IMR-90 (cell line): ENCODE data around the gene ITGA1. TPM values are rescaled to one million over a fixed set of nuclear protein-coding genes. Genes with fewer than 3 reads are reported as not detected.

ENCODE experiments used
- ATAC-seq: fragments of 200-7000 bp; cut with Tn5 transposase; 2 replicates; pipeline ENCODE4 v1.9.1; 2020; ENCODE audit warnings: low read depth, mild to moderate bottlenecking, moderate library complexity
- BruUV-seq: library from RNA; stranded (reverse); fragments of 400-500 nt; replicated peaks from 2 replicates; lab custom pipeline; 2021; lab: Mats Ljungman, UMichigan
- CTCF ChIA-PET: fragments of 300-600 bp; formaldehyde crosslinking; extraction: SDS; loops from one replicate; lab custom pipeline; 2021; ENCODE audit warnings: antibody characterized with exemption; lab: Yijun Ruan, JAX
- POLR2A ChIA-PET: fragments of 300-600 bp; sonication (Branson Sonifier 250); formaldehyde crosslinking; loops from one replicate; lab custom pipeline; 2022; ENCODE audit warnings: antibody characterized with exemption; ENCODE audit not compliant: unreplicated experiment; lab: Charles Lee
- DNase-seq: peaks from one replicate; pipeline ENCODE4 v3.0.0; 2013
- H2AFZ ChIP-seq: replicated peaks from 2 replicates; pipeline ENCODE3; 2013; ENCODE audit warnings: low read length, mild to moderate bottlenecking; ENCODE audit not compliant: poor library complexity
- H2AK5ac ChIP-seq: 2 replicates; pipeline ENCODE4 v1.6.1; 2013; ENCODE audit warnings: low read depth, low read length, inconsistent platforms
- H2AK9ac ChIP-seq: replicated peaks from 2 replicates; pipeline ENCODE3; 2013; ENCODE audit warnings: mild to moderate bottlenecking, low read depth, low read length, moderate library complexity; ENCODE audit not compliant: poor library complexity
- H2BK120ac ChIP-seq: 2 replicates; pipeline ENCODE4 v1.6.1; 2013; ENCODE audit warnings: low read depth, low read length, inconsistent platforms
- H2BK15ac ChIP-seq: 3 replicates; pipeline ENCODE4 v1.6.1; 2013; ENCODE audit warnings: low read depth, low read length, inconsistent platforms
- H2BK20ac ChIP-seq: 2 replicates; pipeline ENCODE4 v1.6.1; 2013; ENCODE audit warnings: low read depth, mild to moderate bottlenecking, inconsistent platforms, low read length, moderate library complexity
- H2BK5ac ChIP-seq: 2 replicates; pipeline ENCODE4 v1.6.1; 2013; ENCODE audit warnings: mild to moderate bottlenecking, low read depth, low read length, inconsistent platforms; ENCODE audit not compliant: poor library complexity, severe bottlenecking
- H3K14ac ChIP-seq: replicated peaks from 2 replicates; pipeline ENCODE4 v1.6.1; 2013; ENCODE audit warnings: low read depth, low read length, inconsistent platforms
- H3K18ac ChIP-seq: 2 replicates; pipeline ENCODE4 v1.6.1; 2013; ENCODE audit warnings: low read depth, low read length, control low read depth
- H3K23ac ChIP-seq: 2 replicates; pipeline ENCODE4 v1.6.1; 2013; ENCODE audit warnings: low read depth, low read length, inconsistent platforms
- H3K27ac ChIP-seq: 2 replicates; pipeline ENCODE4 v1.5.1; 2013; ENCODE audit warnings: mild to moderate bottlenecking, control low read depth, low read length; ENCODE audit not compliant: insufficient read depth
- H3K27me3 ChIP-seq: 2 replicates; pipeline ENCODE4 v1.6.1; 2013; ENCODE audit warnings: low read length; ENCODE audit not compliant: control insufficient read depth, insufficient read depth
- H3K36me3 ChIP-seq: 2 replicates; pipeline ENCODE4 v1.6.1; 2013; ENCODE audit warnings: low read length, mixed read lengths; ENCODE audit not compliant: control insufficient read depth, insufficient read depth
- H3K4ac ChIP-seq: 2 replicates; pipeline ENCODE4 v1.6.1; 2013; ENCODE audit warnings: low read depth, low read length, inconsistent platforms
- H3K4me1 ChIP-seq: 2 replicates; pipeline ENCODE4 v1.6.1; 2013; ENCODE audit warnings: low read length, mixed read lengths; ENCODE audit not compliant: control insufficient read depth, insufficient read depth
- H3K4me2 ChIP-seq: 2 replicates; pipeline ENCODE4 v1.6.1; 2013; ENCODE audit warnings: low read depth, mild to moderate bottlenecking, control low read depth, low read length, moderate library complexity
- H3K4me3 ChIP-seq: 2 replicates; pipeline ENCODE4 v1.5.1; 2013; ENCODE audit warnings: low read depth, mild to moderate bottlenecking, control low read depth, low read length, moderate library complexity; ENCODE audit not compliant: insufficient read depth
- H3K56ac ChIP-seq: 2 replicates; pipeline ENCODE4 v1.6.1; 2013; ENCODE audit warnings: low read length, inconsistent platforms; ENCODE audit not compliant: insufficient read depth; ENCODE audit errors: extremely low read depth
- H3K79me1 ChIP-seq, 2 experiments: 2 replicates each; pipeline ENCODE4 v1.6.1; 2013; ENCODE audit warnings: low read length in 2 of 2, inconsistent platforms in 1 of 2, low read depth in 1 of 2
- H3K9ac ChIP-seq: 2 replicates; pipeline ENCODE4 v1.6.1; 2013; ENCODE audit warnings: low read depth, low read length, control low read depth
- H3K9me1 ChIP-seq: 2 replicates; pipeline ENCODE4 v1.6.1; 2013; ENCODE audit warnings: low read length, inconsistent platforms; ENCODE audit not compliant: insufficient read depth
- H3K9me3 ChIP-seq: 2 replicates; pipeline ENCODE4 v1.6.1; 2013; ENCODE audit warnings: low read length; ENCODE audit not compliant: control insufficient read depth, insufficient read depth
- H4K20me1 ChIP-seq: 2 replicates; pipeline ENCODE4 v1.6.1; 2013; ENCODE audit warnings: low read length, inconsistent platforms; ENCODE audit not compliant: insufficient read depth
- H4K5ac ChIP-seq: 2 replicates; pipeline ENCODE4 v1.6.1; 2013; ENCODE audit warnings: mild to moderate bottlenecking, low read depth, low read length, control low read depth
- H4K8ac ChIP-seq, 2 experiments: 2 replicates each; pipeline ENCODE4 v1.6.1; 2013; ENCODE audit warnings: low read depth in 2 of 2, low read length in 2 of 2, control low read depth in 1 of 2, inconsistent platforms in 1 of 2
- H4K91ac ChIP-seq: 2 replicates; pipeline ENCODE4 v1.6.1; 2013; ENCODE audit warnings: low read depth, low read length, inconsistent platforms; ENCODE audit not compliant: insufficient read depth
- BHLHE40 ChIP-seq: fragments of 150-350 bp; IDR thresholded peaks from 2 replicates; pipeline ENCODE4 v1.6.1; 2016; ENCODE audit warnings: mild to moderate bottlenecking, low read depth, low read length
- CHD1 ChIP-seq: IDR thresholded peaks from 2 replicates; pipeline ENCODE4 v1.6.1; 2012; ENCODE audit warnings: low read depth, low read length, improper control_type of control experiment
- FOS ChIP-seq: fragments of 150-350 bp; IDR thresholded peaks from 2 replicates; pipeline ENCODE4 v1.6.1; 2016; ENCODE audit warnings: low read depth, low read length
- MAZ ChIP-seq: IDR thresholded peaks from 2 replicates; pipeline ENCODE4 v1.6.1; 2012; ENCODE audit warnings: low read depth, mild to moderate bottlenecking, low read length, improper control_type of control experiment, moderate library complexity, borderline replicate concordance
- MXI1 ChIP-seq: IDR thresholded peaks from 2 replicates; pipeline ENCODE4 v1.6.1; 2012; ENCODE audit warnings: low read depth, mild to moderate bottlenecking, low read length, moderate library complexity, borderline replicate concordance
- POLR2A ChIP-seq: IDR thresholded peaks from 2 replicates; pipeline ENCODE4 v1.6.1; 2012; ENCODE audit warnings: mild to moderate bottlenecking, low read depth, low read length
- RAD21 ChIP-seq: IDR thresholded peaks from 2 replicates; pipeline ENCODE4 v1.6.1; 2012; ENCODE audit warnings: low read length, improper control_type of control experiment
- RCOR1 ChIP-seq: IDR thresholded peaks from 2 replicates; pipeline ENCODE4 v1.6.1; 2012; ENCODE audit warnings: mild to moderate bottlenecking, low read length, improper control_type of control experiment; ENCODE audit not compliant: insufficient replicate concordance
- RFX5 ChIP-seq: IDR thresholded peaks from 2 replicates; pipeline ENCODE4 v1.8.0; 2012; ENCODE audit warnings: low read depth, mild to moderate bottlenecking, low read length, moderate library complexity
- SMC3 ChIP-seq: fragments of 150-350 bp; IDR thresholded peaks from 2 replicates; pipeline ENCODE4 v1.6.1; 2016; ENCODE audit warnings: low read depth, mild to moderate bottlenecking, antibody characterized with exemption, low read length, moderate library complexity
- WGBS, 2 experiments: methylation state at CpG; one replicate each; pipeline versions ENCODE4 v1.1.5 to v1.1.7; 2013; ENCODE audit warnings: missing lambda C conversion rate in 2 of 2; ENCODE audit not compliant: insufficient read length in 1 of 2; ENCODE audit errors: extremely low coverage in 2 of 2; 5-methylcytosine and 5-hydroxymethylcytosine counted together
- dilution Hi-C: fragments of 300-500 bp; cut with HindIII; formaldehyde crosslinking; loops from one replicate; pipeline ENCODE4 v1.14.3; 2018; ENCODE audit warnings: low sequenced_read_pairs; ENCODE audit not compliant: unreplicated experiment
- in situ Hi-C: fragments of 300-500 bp; cut with MboI; formaldehyde crosslinking; loops from 3 replicates; pipeline ENCODE4 v1.14.3; 2019; ENCODE audit warnings: low sequenced_read_pairs, inconsistent platforms, mixed read lengths
- intact Hi-C: fragments of 100-400 bp; cut with micrococcal nuclease; formaldehyde crosslinking; loops from 2 replicates; pipeline ENCODE4 v1.10.0; 2022
- polyA plus RNA-seq, 3 experiments: library from polyadenylated mRNA; depleted of rRNA; stranded (reverse); fragments of >200 nt; gene quantifications; 2 replicates each; pipeline ENCODE4 v1.2.3, GENCODE V29; 2012; ENCODE audit warnings: low replicate concordance in 1 of 3
- total RNA-seq: library from RNA; depleted of rRNA; stranded (reverse); fragments of >200 nt; gene quantifications from 2 replicates; pipeline ENCODE4 v1.2.3, GENCODE V29; 2012
- TF ChIP-seq, protein P1 (sequence below): fragments of 150-350 bp; IDR thresholded peaks from 2 replicates; pipeline ENCODE4 v1.6.1; 2017; ENCODE audit warnings: mild to moderate bottlenecking, antibody characterized with exemption, low read length, low read depth
- TF ChIP-seq, protein P2 (sequence below): fragments of 150-350 bp; IDR thresholded peaks from 2 replicates; pipeline ENCODE4 v1.6.1; 2016; ENCODE audit warnings: low read depth, mild to moderate bottlenecking, low read length, moderate library complexity, borderline replicate concordance

Gene ITGA1
- total and polyA plus RNA-seq, 2 of the 4 experiments (the other 2 are of a cell fraction), result 22.3 to 95.2 TPM

GRCh38 chr5:53003144-53003543 is 215.4 kb downstream of the ITGA1 start (continued):
- TF ChIP-seq MXI1, result no peak
- TF ChIP-seq FOS, result no peak

DNA sequence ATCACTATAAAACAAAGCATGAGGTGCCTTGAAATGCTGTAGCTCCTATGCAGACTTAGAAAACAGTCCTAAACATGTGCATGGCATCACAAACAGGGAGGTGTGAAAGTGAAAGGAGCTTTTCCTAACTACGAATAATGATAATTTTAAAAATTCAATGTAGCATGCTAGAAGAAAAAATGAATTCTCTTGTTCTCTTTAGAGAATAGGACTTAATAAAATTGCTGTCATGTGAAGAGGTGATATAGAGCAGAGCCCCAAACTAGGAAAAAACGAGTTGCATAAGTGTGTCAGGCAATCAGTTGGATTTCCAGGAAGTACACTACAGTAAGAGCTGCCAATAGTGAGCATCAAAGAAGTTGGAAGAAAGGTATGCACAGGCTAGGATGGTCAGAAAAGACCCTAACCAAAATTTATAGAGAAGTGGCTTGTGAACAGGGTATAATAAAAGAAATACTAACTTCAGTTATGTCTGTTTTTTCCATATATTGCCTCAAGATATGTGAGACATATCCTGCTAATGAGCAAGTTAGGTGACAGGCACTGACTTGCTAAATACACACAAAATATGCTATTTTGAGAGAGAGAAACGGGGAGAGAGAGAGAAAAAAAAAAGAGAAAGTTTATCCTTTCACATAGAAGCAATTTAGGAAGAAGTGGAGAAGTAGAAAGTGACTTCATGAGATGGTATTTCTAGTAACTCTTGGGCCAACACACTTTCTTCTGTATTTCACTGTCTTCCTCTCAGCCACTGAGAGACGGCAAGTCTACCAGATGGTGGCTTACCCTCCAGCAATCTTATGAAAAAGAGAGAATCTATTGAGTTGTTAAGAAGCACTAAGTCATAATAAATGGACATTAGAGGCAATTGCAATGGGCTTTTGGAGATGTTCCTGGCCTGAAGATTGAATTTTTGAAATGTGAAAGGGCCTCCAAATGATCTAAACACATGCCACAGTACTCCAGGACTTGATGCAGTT is 219.5 kb downstream of the ITGA1 start:
- H3K18ac ChIP-seq, result peak overlapping the region; percentile 86; the same call in 1 of the 2 replicates
- dilution Hi-C loops, result no loop called here
- TF ChIP-seq RAD21, result no peak
- TF ChIP-seq, protein P1, sequence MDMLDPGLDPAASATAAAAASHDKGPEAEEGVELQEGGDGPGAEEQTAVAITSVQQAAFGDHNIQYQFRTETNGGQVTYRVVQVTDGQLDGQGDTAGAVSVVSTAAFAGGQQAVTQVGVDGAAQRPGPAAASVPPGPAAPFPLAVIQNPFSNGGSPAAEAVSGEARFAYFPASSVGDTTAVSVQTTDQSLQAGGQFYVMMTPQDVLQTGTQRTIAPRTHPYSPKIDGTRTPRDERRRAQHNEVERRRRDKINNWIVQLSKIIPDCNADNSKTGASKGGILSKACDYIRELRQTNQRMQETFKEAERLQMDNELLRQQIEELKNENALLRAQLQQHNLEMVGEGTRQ, result no peak
- TF ChIP-seq MXI1, result no peak
- no peak for TF ChIP-seq MAZ
- TF ChIP-seq FOS, result no peak
- no peak for TF ChIP-seq SMC3
- TF ChIP-seq, protein P2, sequence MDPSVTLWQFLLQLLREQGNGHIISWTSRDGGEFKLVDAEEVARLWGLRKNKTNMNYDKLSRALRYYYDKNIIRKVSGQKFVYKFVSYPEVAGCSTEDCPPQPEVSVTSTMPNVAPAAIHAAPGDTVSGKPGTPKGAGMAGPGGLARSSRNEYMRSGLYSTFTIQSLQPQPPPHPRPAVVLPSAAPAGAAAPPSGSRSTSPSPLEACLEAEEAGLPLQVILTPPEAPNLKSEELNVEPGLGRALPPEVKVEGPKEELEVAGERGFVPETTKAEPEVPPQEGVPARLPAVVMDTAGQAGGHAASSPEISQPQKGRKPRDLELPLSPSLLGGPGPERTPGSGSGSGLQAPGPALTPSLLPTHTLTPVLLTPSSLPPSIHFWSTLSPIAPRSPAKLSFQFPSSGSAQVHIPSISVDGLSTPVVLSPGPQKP, result no peak
- TF ChIP-seq POLR2A, result no peak
- TF ChIP-seq CHD1, result no peak
- TF ChIP-seq RCOR1, result no peak
- TF ChIP-seq RFX5, result no peak
- TF ChIP-seq BHLHE40, result no peak

More for the DNA sequence above, 219.5 kb downstream of the ITGA1 start:
- Histone ChIP-seq H3K4ac (peak overlapping the region; percentile 57), H3K4me2 (peak overlapping the region; percentile 67), H4K91ac (peak overlapping the region; percentile 50), H2BK20ac (peak overlapping the region; percentile 50), H2BK5ac (peak overlapping the region; percentile 88), H3K9ac (no peak overlapping the region), H2BK15ac (no peak overlapping the region), H3K27me3 (no peaks in the 10 kb centered on the region), H4K20me1 (no peaks in the 10 kb centered on the region), H3K23ac (peak overlapping the region; percentile 36; the same call in 1 of the 2 replicates), H4K8ac (peak overlapping the region in 1 of 2 experiments; percentile 61; a peak in 3 of 4 replicates), H2BK120ac (peak overlapping the region; percentile 81), H4K5ac (peak overlapping the region; percentile 62; the same call in 1 of the 2 replicates), H3K9me1 (peaks cover 18% of the 10 kb centered on the region; the same call in 1 of the 2 replicates), H3K56ac (no peak overlapping the region), H3K27ac (peak overlapping the region; percentile 46; the same call in 1 of the 2 replicates), H3K4me3 (no peak overlapping the region), H3K9me3 (no peaks in the 10 kb centered on the region), H2AK5ac (no peak overlapping the region), H3K4me1 (peaks cover 31% of the 10 kb centered on the region), H3K36me3 (peaks cover 3% of the 10 kb centered on the region; the same call in 1 of the 2 replicates), H3K14ac (peak overlapping the region; percentile 61; the same call in 1 of the 2 replicates), H2AFZ (no peak overlapping the region), H3K79me1 (peaks cover 19 to 72% of the 10 kb centered on the region in 2 experiments), H2AK9ac (no peak overlapping the region)
- CTCF ChIA-PET, result interaction anchor here (0.6 to 1.1 kb wide), 2 partner anchors 28 to 35 kb away, joined by 4 read pairs; no protein-coding TSS in a partner anchor
- POLR2A ChIA-PET, result no interaction called here
- ATAC-seq (no peak), DNase-seq (no peak)
- no CpG with 5 or more reads among the region's 4 CpGs for WGBS, 2 experiments
- in situ Hi-C loops (no loop called here), intact Hi-C loops (no loop called here)
- BruUV-seq, result no TSS peak
